Amygdala (tissue), 56 donors: Measurements from ENCODE around the gene LAMC2.
"Not testable (repeated sequence)": the region's sequence is repeated elsewhere in the genome, so short reads cannot be mapped to it uniquely, and the experiment has no call there.

Source experiments
- DNase-seq, 56 donors: peaks; one replicate each; lab custom pipeline; 2025; lab: John Stamatoyannopoulos, UW

LAMC2 gene

GRCh38 chr1:183234660-183235476 lies 48.8 kb downstream of the LAMC2 start:
- DNase-seq: peak in 22 of 56 donors; percentile 5 to 55 (median 24)

- no peak for DNase-seq
These were observed 49.4 kb downstream of the LAMC2 start for GRCh38 chr1:183235503-183235902.

GRCh38 chr1:183236158-183236725 lies 50.2 kb downstream of the LAMC2 start:
- no peak for DNase-seq

- DNase-seq: no peak
These were observed 51.0 kb downstream of the LAMC2 start for GRCh38 chr1:183237046-183237445.

- DNase-seq: no peak
These were observed 52.0 kb downstream of the LAMC2 start for GRCh38 chr1:183238071-183238470.

- no peak for DNase-seq
These were observed 53.2 kb downstream of the LAMC2 start for GRCh38 chr1:183239220-183239742.

GRCh38 chr1:183239793-183240525 lies 53.9 kb downstream of the LAMC2 start:
- DNase-seq: no peak

- DNase-seq: no peak
These were observed 54.4 kb downstream of the LAMC2 start for GRCh38 chr1:183240526-183240825.

GRCh38 chr1:183240853-183241252 lies 54.8 kb downstream of the LAMC2 start:
- DNase-seq: not testable (repeated sequence)

GRCh38 chr1:183241471-183241870 lies 55.4 kb downstream of the LAMC2 start:
- DNase-seq: no peak

- no peak for DNase-seq
These were observed 56.5 kb downstream of the LAMC2 start for GRCh38 chr1:183242556-183242955.

- DNase-seq: no peak
These were observed 57.3 kb downstream of the LAMC2 start for GRCh38 chr1:183243161-183244050.

GRCh38 chr1:183244466-183244865 lies 58.4 kb downstream of the LAMC2 start:
- no peak for DNase-seq

- no peak for DNase-seq
These were observed 59.3 kb downstream of the LAMC2 start for GRCh38 chr1:183245357-183245756.

- no peak for DNase-seq
These were observed 60.4 kb downstream of the LAMC2 start for GRCh38 chr1:183246436-183246835.

GRCh38 chr1:183247066-183247465 lies 61.0 kb downstream of the LAMC2 start:
- DNase-seq: no peak

GRCh38 chr1:183247484-183247883 lies 61.4 kb downstream of the LAMC2 start:
- DNase-seq: no peak

GRCh38 chr1:183247931-183248330 lies 61.9 kb downstream of the LAMC2 start:
- no peak for DNase-seq

GRCh38 chr1:183248989-183249691 lies 63.1 kb downstream of the LAMC2 start:
- DNase-seq: no peak

GRCh38 chr1:183249941-183250452 lies 63.9 kb downstream of the LAMC2 start:
- DNase-seq: no peak
